SH-SY5Y (cell line): ENCODE results near the gene COL9A2.

Experiments
- GATA2 ChIP-seq: IDR thresholded peaks from 2 replicates; pipeline ENCODE4 v1.6.1; 2011; ENCODE audit warnings: mild to moderate bottlenecking, low read depth, low read length
- GATA3 ChIP-seq: IDR thresholded peaks from 2 replicates; pipeline ENCODE4 v1.6.1; 2011; ENCODE audit warnings: low read depth, mild to moderate bottlenecking, low read length, moderate library complexity

- no peak for TF ChIP-seq GATA3
- TF ChIP-seq GATA2: no peak
These were observed 15.4 kb downstream of the COL9A2 start for GRCh38 chr1:40301541-40302299.
